GM21576 (cell line): Measurements from ENCODE around the gene NUDT3.
"Not testable (repeated sequence)": the region's sequence is repeated elsewhere in the genome, so short reads cannot be mapped to it uniquely, and the experiment has no call there.

Experiments
- ATAC-seq: cut with Tn5 transposase; IDR thresholded peaks from one replicate; pipeline ENCODE4 v1.9.1; 2021; ENCODE audit warnings: mild to moderate bottlenecking, moderate library complexity; ENCODE audit not compliant: unreplicated experiment

Gene NUDT3

GRCh38 chr6:34371865-34372264 is 20.6 kb downstream of the NUDT3 start:
- ATAC-seq = not testable (repeated sequence)

- ATAC-seq = no peak
Measured at GRCh38 chr6:34370361-34370760, 22.1 kb downstream of the NUDT3 start.

- ATAC-seq = no peak
Measured at GRCh38 chr6:34369385-34369784, 23.1 kb downstream of the NUDT3 start.

- no peak for ATAC-seq
Measured at GRCh38 chr6:34366639-34366921, 25.9 kb downstream of the NUDT3 start.

GRCh38 chr6:34365781-34366638 is 26.5 kb downstream of the NUDT3 start:
- not testable (repeated sequence) for ATAC-seq

- not testable (repeated sequence) for ATAC-seq
Measured at GRCh38 chr6:34363681-34364075, 28.8 kb downstream of the NUDT3 start.

- ATAC-seq = no peak
Measured at GRCh38 chr6:34362909-34363680, 29.4 kb downstream of the NUDT3 start.

- no peak for ATAC-seq
Measured at GRCh38 chr6:34362176-34362575, 30.3 kb downstream of the NUDT3 start.

GRCh38 chr6:34360556-34360955 is 31.9 kb downstream of the NUDT3 start:
- no peak for ATAC-seq

- ATAC-seq = no peak
Measured at GRCh38 chr6:34359418-34360158, 32.9 kb downstream of the NUDT3 start.

GRCh38 chr6:34358389-34358905 is 34.0 kb downstream of the NUDT3 start:
- no peak for ATAC-seq

GRCh38 chr6:34357937-34358336 is 34.5 kb downstream of the NUDT3 start:
- ATAC-seq = no peak

GRCh38 chr6:34355889-34356288 is 36.6 kb downstream of the NUDT3 start:
- ATAC-seq = no peak

GRCh38 chr6:34354230-34354629 is 38.2 kb downstream of the NUDT3 start:
- ATAC-seq = not testable (repeated sequence)

GRCh38 chr6:34353530-34353929 is 38.9 kb downstream of the NUDT3 start:
- ATAC-seq = not testable (repeated sequence)

GRCh38 chr6:34352305-34352937 is 40.0 kb downstream of the NUDT3 start:
- ATAC-seq = no peak

- no peak for ATAC-seq
Measured at GRCh38 chr6:34350934-34351217, 41.6 kb downstream of the NUDT3 start.

- ATAC-seq = no peak
Measured at GRCh38 chr6:34350137-34350933, 42.1 kb downstream of the NUDT3 start.

GRCh38 chr6:34349211-34349610 is 43.3 kb downstream of the NUDT3 start:
- ATAC-seq = no peak

GRCh38 chr6:34347303-34347702 is 45.2 kb downstream of the NUDT3 start:
- no peak for ATAC-seq
